ENCODE results near the gene NDUFA3. TPM values are rescaled to one million over a fixed set of nuclear protein-coding genes. Genes with fewer than 3 reads are reported as not detected.
A peak's percentile ranks its signal among the peaks of the same experiment; 100 is the strongest.
"Not testable (repeated sequence)": the region's sequence is repeated elsewhere in the genome, so short reads cannot be mapped to it uniquely, and the experiment has no call there.

The NDUFA3 gene
- total RNA-seq = 589 TPM
- long read RNA-seq, transcript NDUFA3-213 (3 exons, 541 nt) = minor isoform, 8 of 367 reads
- long read RNA-seq, transcript NDUFA3-214 (4 exons, 963 nt) = major isoform, 272 of 367 reads
- long read RNA-seq, transcript NDUFA3-202 (5 exons, 435 nt) = minor isoform, 6 of 367 reads
- long read RNA-seq, partial matches to known transcripts = 66 of 367 reads
- long read RNA-seq, other reads (novel, unspliced or antisense) = 10 of 367 reads

DNA sequence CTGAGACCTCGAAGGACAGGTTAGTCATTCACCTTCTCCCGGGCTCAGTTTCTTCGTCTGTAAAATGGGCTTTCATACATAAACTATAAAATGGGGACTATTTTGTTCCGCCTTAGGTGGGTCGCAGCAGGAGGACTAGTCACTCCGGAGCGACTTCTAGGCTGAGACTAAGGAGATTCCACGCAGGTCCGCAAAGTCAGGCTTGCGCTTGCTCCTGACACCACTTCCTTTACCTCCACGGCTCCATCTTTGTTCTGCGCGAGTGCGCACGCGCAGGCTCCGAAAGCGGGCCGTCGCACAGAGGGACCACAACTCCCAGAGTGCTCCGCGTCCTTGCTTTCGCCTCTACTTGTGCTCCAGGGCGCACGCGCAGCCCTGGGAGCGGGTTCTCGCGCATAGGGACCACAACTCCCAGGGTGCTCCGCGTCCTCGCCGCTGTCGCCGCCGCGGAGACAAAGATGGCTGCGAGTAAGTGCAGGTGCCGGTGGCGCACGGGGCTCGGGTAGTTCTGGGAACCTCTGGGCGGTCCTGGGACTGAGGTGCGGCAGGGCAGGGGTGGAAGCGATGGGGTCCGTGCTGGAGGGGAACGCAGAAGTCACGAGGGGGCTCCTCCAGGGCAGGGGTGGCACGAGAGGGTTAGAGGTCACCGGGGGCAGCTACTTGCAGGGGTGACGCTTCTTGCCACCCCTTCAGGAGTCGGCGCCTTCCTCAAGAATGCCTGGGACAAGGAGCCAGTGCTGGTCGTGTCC lies at the start of gene NDUFA3:
NDUFA3 (plus strand) TSS at position 435 of the 749 bp plus-strand sequence; CDS start at position 459, 24 bp downstream.
- intact Hi-C loops (cut with micrococcal nuclease) = no loop called here
- peak; percentile 99 for DNase-seq
- ATAC-seq = peak; percentile 99

- ATAC-seq (no peak), DNase-seq (peak; percentile 32)
- intact Hi-C loops (cut with micrococcal nuclease) = no loop called here
Observed at GRCh38 chr19:54062643-54063042, 40.0 kb upstream of the NDUFA3 start.

DNA sequence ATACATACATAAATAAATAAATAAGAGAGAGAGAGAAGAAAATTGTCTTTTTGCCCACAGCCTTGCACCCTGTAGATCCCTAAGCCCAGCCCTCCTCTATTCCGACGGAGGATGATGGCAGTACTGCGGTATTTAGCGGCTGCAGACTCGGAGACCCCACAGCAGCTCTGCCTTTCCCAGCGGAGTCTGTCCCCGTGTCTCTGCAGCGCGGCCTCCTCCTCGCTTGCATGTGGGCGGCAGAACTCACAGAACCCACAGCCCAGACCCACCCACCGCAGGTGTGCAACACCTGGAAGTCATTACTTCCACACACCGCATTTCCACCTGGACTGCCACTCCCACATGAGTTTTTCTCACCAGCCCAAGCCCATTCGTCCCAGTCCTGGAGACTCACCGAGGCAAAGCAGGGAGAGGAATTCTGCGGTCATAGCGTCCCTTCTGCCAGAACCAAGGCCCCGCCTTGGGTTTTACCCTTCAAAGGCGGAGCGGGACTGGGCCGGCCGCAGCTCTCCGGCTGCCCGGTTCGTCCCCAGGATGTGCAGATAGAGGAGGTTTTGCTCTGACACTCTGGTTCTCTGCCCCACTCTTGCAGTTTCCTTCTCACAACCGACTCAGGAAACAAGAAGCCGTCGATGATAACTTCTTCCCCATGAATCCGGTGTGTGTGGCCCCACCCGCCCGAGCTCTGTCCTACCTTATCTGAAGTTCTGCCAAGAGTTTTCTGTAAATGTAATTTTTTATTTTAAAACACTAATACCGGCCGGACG lies 39.1 kb upstream of the NDUFA3 start, which contains the start of gene VSTM1:
VSTM1 (minus strand) TSS at position 548 of the 767 bp plus-strand sequence; CDS start at position 428, 120 bp downstream.
- no peak for ATAC-seq
- intact Hi-C loops (cut with micrococcal nuclease) = no loop called here
- no peak for DNase-seq

- intact Hi-C loops (cut with micrococcal nuclease) = no loop called here
Observed at GRCh38 chr19:54069470-54069869, 33.2 kb upstream of the NDUFA3 start.

GRCh38 chr19:54073829-54074228 lies 28.8 kb upstream of the NDUFA3 start:
- ATAC-seq = no peak
- intact Hi-C loops (cut with micrococcal nuclease) = no loop called here
- no peak for DNase-seq

More at GRCh38 chr19:54069470-54069869, 33.2 kb upstream of the NDUFA3 start:
- no peak for ATAC-seq
- no peak for DNase-seq

DNA sequence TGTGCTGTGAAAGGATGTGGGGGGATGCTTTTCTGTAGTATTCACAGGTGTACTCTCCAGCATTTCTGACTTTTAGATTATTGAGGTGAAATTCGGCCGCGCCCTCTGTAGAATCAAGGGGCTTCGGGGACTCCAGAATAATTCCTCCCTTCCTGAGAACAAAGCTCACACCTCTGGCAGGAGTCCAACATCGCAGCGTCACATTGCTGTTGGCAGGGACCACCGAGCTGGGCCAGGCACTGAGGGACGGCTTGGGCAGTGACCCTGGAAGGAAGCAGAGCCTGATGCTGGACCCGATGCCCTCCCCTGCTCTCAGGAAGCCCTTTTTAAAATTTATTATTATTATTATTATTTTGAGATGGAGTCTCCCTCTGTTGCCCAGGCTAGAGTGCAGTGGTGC lies 27.8 kb upstream of the NDUFA3 start:
- DNase-seq = no peak
- no peak for ATAC-seq

GRCh38 chr19:54077334-54077733 lies 25.3 kb upstream of the NDUFA3 start:
- intact Hi-C loops (cut with micrococcal nuclease) = no loop called here
- DNase-seq (no peak), ATAC-seq (no peak)

More for the DNA sequence above, 27.8 kb upstream of the NDUFA3 start:
- intact Hi-C loops (cut with micrococcal nuclease) = no loop called here

DNA sequence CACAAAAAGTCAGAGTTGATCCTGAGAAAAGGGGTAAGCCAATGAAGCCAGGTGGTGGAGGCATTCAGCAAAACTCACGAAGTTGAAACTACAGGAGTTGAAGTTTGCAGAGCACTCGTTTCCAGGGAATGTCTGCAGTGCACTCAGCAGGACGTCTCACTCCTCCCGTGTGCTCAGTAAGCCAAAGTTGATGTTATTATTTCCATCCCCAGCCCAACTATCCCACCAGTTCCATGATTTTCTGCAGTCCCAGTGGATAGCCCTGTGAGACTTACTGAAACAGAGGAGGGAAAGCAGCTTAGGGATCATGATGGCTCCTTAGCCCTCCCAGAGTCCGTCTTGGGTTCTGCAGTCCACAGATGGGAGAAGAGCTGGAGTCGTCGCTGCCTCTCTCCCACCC lies 21.6 kb upstream of the NDUFA3 start, which contains the start of gene TARM1:
TARM1 (minus strand) TSS at position 334 of the 400 bp plus-strand sequence; CDS start at position 309, 25 bp downstream.
- intact Hi-C loops (cut with micrococcal nuclease) = no loop called here
- ATAC-seq = no peak

DNA sequence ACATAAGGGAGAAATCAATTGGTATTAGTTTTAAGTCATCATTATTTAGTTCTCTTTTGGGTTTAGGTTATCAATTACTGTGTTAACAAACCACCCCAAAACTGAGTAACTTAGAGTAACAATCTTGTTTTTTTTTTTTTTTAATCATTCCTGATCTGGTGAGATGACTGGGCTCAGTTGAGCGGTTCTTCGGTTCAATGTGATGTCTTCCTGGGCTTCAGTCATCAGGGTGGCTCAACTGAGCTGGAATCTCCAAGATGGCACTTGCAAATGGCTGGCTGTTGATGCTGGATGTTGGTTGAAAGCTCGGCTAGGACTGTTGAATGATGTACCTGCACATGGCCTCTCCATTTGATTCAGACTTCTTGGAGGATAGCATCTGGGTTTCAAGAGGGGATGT lies 18.2 kb upstream of the NDUFA3 start:
- intact Hi-C loops (cut with micrococcal nuclease) = no loop called here
- no peak for DNase-seq
- ATAC-seq = no peak

More for the DNA sequence above, 21.6 kb upstream of the NDUFA3 start, which contains the start of gene TARM1:
- DNase-seq = no peak

DNA sequence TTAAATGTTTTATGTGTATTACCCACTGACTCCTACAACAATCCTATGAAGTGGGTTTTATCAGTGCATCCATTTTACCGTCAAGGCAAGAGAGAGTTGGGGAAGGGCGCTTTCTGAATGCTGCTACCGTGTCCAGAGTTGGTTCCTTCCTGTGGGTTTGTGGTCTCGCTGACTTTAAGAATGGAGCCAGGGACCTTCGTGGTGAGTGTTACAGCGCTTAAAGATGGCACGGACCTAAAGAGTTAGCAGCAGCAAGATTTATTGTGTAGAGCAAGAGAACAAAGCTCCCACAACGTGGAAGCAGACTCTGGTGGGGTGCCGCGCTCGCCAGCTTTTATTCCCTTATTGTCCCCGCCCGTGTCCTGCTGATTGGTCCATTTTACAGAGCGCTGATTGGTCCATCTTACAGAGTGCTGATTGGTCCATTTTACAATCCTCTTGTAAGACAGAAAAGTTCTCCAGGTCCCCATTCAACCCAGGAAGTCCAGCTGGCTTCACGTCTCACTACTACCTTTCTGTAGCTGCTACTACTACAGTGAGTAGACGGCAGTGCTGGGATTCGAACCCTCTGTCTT lies 8.1 kb upstream of the NDUFA3 start:
- intact Hi-C loops (cut with micrococcal nuclease) = no loop called here
- ATAC-seq (no peak), DNase-seq (no peak)

DNA sequence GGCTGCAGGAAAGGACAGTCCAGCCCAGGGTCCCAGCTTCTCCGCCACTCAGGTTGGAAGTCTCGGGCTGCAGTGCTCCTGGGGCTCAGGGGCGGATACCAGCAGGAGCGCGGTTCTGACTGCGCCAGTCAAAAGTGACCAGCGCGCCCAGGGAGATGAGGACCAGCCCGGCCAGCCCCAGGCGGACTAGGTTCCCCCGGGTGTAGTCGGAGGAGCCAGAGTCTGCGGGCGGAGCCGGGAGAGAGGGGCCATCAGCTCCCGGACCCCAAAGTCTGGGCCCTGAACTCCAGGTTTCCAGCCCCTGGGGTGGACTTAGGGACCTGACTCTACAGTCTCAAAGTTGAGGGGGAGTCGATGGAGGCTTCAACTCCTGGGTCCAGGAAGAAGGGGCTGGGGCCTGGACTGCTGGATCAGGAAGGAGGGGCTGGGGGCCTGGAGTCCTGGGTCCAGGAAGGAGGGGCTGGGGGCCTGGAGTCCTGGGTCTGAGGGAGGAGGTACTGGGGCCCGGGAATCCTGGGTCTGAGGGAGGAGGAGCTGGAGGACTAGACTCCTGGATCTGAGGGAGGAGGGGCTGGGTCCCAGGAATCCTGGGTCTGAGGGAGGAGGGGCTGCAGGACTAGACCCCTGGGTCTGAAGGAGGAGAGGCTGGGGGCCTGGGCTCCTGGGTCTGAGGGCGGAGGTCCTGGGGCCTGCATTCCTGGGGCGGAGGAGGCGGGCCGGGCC lies 7.4 kb upstream of the NDUFA3 start:
- intact Hi-C loops (cut with micrococcal nuclease) = no loop called here
- DNase-seq = no peak
- no peak for ATAC-seq

- ATAC-seq = peak; percentile 85
- intact Hi-C loops (cut with micrococcal nuclease) = not testable (repeated sequence)
Observed at GRCh38 chr19:54095859-54096616, 6.6 kb upstream of the NDUFA3 start.

DNA sequence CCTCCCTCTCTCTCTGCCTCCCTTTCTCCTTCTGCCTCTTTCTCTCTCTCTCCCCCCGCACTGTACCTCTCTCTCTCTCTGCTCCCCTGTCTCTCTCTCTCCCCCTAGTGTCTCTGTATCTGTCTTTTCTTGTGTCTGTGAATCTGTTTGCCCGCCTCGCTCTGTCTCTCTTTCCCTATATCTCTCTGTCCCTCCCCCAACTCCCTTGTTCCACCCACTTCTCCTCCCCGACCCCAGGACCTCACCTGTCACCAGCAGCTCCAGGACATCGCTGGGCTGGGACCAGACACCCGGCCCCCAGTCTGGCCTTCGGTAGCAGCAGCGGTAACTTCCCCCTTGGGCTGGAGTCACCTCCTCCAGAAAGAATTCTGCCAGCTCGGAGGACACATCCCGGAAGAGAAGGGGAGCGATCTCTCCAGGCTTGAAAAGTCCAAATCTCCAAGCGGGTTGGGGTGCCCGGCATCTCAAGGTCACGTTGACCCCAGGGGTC lies 6.0 kb upstream of the NDUFA3 start:
- DNase-seq (no peak), ATAC-seq (peak; percentile 58)

More at GRCh38 chr19:54095859-54096616, 6.6 kb upstream of the NDUFA3 start:
- DNase-seq = peak; percentile 69

DNA sequence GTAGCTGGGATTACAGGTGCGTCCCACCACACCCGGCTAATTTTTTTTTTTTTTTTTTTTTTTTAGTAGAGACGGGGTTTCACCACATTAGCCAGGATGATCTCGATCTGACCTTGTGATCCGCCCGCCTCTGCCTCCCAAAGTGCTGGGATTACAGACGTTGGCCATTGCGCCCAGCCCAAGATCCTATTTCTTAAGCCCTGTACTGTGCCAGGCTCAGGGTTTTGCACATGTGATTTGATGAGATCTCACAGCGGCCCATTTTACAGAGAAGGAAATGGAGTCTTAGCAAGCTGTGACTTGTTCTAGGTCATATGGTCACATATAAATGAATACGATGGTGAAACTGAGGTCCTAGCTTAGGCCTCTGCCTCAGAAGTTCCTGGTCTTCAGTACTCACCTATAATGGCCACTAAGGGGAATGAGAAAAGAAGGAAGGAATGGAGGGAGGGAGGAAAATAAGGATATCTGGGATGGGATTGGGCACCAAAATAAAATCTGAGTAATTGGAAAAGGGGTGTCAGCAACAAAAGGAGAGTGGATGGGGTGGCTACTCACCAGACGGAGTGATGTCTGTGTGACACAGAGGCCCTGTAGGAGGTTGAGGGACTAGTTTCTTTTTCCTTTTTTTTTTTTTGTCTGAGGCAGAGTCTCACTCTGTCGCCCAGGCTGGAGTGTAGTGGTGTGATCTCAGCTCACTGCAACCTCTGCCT lies 3.3 kb upstream of the NDUFA3 start:
- intact Hi-C loops (cut with micrococcal nuclease) = no loop called here
- no peak for DNase-seq
- ATAC-seq = no peak

More for the DNA sequence above, 6.0 kb upstream of the NDUFA3 start:
- intact Hi-C loops (cut with micrococcal nuclease) = no loop called here

GRCh38 chr19:54099903-54100255 lies 2.8 kb upstream of the NDUFA3 start:
- DNase-seq; intact Hi-C loops (cut with micrococcal nuclease); ATAC-seq: not testable (repeated sequence)

DNA sequence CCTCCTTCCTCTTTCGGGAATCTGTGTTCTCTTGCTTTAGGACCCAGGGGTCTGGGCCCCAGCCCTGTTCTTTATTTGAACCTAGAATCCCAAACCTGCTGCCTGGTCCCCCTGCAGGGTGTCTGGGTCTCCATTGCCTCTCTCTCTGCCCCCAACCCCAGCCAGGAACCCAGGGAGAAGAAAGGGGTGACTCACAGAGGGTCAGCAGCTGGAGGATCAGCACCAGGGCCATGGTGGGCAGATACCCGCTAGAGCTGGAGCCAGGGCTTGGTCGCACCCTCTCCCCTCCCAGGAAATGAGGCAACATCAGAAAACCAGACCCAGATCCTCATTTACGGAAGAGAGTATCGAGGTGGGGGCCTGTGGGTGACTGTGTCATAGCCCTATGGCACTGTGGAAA lies 2.1 kb upstream of the NDUFA3 start, which contains the start of gene OSCAR:
OSCAR (minus strand) TSS at position 243 of the 400 bp plus-strand sequence; CDS start at position 232, 11 bp downstream.
- ATAC-seq (no peak), DNase-seq (no peak)
- intact Hi-C loops (cut with micrococcal nuclease) = no loop called here
